PC-3 (cell line): ENCODE results near the gene MN1.

Experiments used
- CTCF ChIP-seq: fragments of 300-600 bp; sonication (generic); conservative IDR thresholded peaks from 2 replicates; pipeline ENCODE4 v1.5.1; 2017; ENCODE audit warnings: antibody characterized with exemption, low read depth, mild to moderate bottlenecking, low read length
- EZH2 ChIP-seq: fragments of 300-600 bp; sonication (generic); IDR thresholded peaks from one replicate; pipeline ENCODE4 v1.6.1; 2017; ENCODE audit warnings: antibody characterized with exemption, mild to moderate bottlenecking, low read length; ENCODE audit not compliant: unreplicated experiment

GRCh38 chr22:27778294-27779090 is 23.1 kb downstream of the MN1 start:
- TF ChIP-seq CTCF: no peak
- no peak for TF ChIP-seq EZH2
